Loucy (cell line): ENCODE data around the gene COPS6.

Experiments used
- EZH2phosphoT487 ChIP-seq: fragments of 200-600 bp; IDR thresholded peaks from 2 replicates; pipeline ENCODE4 v1.6.1; 2018; ENCODE audit warnings: antibody characterized with exemption, mild to moderate bottlenecking, moderate library complexity, borderline replicate concordance
- TF ChIP-seq, protein P1 (sequence below): fragments of 200-600 bp; sonication (generic); conservative IDR thresholded peaks from 2 replicates; pipeline ENCODE4 v1.5.1; 2014; ENCODE audit warnings: mild to moderate bottlenecking, antibody characterized with exemption, low read length

DNA sequence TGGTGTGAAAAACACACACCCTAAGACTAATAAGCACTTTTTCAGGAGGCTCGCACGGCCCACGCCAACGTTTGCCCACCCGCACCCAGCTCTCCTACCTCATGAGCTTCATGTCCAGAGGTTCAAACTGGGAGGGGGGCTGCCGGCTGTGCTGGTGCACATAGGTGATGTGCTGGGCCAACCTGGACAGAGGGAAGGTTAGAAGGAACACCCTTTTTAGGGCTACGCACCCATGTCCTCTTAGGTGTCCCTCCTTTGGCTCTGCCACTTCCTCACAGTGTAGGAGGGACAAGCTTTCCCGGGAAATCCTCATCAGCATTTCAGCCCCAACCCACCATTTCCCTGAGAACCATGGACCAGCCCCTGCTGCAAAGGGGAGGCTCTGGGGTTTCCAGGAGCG is 6.5 kb downstream of the COPS6 start:
- TF ChIP-seq, protein P1, sequence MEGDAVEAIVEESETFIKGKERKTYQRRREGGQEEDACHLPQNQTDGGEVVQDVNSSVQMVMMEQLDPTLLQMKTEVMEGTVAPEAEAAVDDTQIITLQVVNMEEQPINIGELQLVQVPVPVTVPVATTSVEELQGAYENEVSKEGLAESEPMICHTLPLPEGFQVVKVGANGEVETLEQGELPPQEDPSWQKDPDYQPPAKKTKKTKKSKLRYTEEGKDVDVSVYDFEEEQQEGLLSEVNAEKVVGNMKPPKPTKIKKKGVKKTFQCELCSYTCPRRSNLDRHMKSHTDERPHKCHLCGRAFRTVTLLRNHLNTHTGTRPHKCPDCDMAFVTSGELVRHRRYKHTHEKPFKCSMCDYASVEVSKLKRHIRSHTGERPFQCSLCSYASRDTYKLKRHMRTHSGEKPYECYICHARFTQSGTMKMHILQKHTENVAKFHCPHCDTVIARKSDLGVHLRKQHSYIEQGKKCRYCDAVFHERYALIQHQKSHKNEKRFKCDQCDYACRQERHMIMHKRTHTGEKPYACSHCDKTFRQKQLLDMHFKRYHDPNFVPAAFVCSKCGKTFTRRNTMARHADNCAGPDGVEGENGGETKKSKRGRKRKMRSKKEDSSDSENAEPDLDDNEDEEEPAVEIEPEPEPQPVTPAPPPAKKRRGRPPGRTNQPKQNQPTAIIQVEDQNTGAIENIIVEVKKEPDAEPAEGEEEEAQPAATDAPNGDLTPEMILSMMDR: no peak
- no peak for TF ChIP-seq EZH2phosphoT487
